Activated effector memory CD4-positive, alpha-beta T cell treated with Interleukin-2 at 50 U/mL for 16 hours (primary cell): ENCODE data around the gene IP6K1.
"Not testable (repeated sequence)": the region's sequence is repeated elsewhere in the genome, so short reads cannot be mapped to it uniquely, and the experiment has no call there.

ENCODE experiments used
- DNase-seq: peaks from one replicate; pipeline ENCODE4 v3.0.0-alpha.2; 2020

The IP6K1 gene

DNA sequence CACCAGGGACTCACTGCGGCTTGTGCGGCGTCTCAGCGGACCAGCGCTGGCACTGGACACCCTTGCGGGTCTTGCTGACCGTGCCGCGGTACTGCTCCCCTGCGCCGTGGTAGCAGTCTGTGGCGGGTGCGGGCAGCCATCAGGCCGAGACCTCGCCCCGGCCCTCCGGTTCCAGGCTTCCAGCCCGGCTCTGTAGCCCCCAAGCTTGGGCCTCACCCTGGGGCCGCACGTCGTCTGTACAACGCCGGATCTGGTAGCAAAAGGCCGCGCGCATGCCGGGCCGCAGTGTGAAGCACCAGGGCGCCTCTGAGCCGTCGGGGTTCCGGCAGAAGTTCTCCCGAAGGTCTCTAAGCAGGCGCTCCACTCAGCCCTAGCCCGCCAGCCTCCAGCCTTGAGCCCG is 100.5 kb downstream of the IP6K1 start:
- not testable (repeated sequence) for DNase-seq

DNA sequence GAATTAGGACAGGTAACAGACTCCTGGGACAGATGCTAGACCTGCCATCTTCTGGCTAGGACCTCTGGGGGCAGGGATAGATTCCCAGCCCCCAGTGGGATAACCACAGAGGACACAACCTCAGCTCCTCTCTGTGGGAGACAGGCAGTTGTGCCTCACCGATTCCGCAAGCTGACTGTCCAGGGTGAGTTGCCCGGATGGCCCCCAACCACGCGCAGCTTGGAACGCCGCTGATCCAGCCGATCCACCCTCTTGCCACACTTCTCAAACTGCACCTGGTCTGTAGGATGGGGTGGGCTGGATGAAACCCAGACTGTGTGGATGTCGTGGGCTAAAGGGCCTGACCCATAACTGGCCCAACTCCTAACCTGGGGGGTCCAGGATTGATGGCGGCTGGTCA is 101.2 kb downstream of the IP6K1 start:
- not testable (repeated sequence) for DNase-seq

DNA sequence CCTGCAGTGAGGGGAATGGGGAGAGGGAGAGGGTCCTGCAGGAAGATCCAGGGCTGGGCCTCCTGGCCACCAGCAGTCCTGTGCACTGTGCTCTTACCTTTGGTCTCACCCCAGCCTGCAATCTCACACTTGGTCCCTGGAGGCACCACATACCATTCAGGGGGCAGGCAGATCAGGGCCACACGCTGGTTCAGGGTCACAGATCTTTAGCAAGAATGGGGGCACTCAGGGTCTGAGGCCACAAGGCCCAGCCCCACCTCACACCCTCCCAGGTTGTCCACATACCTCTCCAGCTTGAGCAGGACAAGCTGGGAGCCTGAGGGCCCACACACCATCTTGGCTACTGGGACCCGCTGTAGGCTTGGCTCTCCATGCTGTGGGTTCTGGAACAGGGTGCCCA is 101.9 kb downstream of the IP6K1 start:
- not testable (repeated sequence) for DNase-seq

DNA sequence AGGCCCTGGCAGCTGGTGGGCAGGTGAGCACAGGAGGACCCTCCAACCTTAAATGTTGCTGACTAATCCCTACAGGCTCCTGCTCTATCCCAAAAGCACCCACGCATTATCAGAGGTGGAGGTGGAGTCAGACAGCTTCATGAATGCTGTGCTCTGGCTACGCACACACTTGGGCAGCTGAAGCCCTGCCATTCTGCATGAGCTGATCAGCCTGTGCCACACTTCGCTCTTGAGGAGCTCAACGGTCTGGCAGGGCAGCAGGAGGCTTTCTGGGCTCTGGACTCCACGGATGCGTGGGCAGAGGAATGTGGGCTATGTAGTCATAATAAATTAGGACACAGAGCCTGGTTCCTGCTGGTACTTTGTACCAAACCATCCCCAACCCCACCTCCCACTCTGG is 103.2 kb downstream of the IP6K1 start:
- DNase-seq = no peak

DNA sequence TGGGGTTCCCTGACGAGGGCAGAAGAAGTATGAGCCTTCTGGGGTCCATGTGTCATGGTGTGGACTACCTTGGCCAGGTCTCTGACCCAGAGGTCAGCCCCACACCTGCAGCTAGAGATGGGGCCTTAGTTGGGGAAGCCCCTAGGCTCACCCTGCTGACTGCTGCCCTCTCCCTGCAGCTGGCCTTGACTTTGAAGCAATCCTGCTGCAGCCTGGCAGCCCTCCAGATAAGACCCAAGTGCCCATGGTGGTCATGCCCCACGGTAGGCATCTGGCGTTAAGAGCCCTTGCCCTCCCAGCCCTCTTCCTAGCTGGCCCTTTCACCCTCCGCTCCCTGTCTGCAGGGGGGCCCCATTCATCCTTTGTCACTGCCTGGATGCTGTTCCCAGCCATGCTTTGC is 104.8 kb downstream of the IP6K1 start:
- no peak for DNase-seq

DNA sequence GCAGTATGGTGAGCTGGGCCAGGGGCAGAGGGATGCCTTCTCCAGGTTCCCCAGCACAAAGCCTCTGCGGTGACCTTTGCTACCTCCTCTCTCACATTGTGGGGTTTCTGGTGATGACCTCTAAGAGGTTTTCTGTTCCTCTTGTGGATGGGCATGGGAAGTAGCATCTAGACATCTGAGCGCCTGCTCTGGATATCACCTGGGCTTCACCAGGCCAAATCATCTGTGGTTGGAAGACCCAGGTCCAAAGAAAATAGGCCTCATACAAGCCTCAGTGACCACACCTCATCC is 105.2 kb downstream of the IP6K1 start:
- no peak for DNase-seq

DNA sequence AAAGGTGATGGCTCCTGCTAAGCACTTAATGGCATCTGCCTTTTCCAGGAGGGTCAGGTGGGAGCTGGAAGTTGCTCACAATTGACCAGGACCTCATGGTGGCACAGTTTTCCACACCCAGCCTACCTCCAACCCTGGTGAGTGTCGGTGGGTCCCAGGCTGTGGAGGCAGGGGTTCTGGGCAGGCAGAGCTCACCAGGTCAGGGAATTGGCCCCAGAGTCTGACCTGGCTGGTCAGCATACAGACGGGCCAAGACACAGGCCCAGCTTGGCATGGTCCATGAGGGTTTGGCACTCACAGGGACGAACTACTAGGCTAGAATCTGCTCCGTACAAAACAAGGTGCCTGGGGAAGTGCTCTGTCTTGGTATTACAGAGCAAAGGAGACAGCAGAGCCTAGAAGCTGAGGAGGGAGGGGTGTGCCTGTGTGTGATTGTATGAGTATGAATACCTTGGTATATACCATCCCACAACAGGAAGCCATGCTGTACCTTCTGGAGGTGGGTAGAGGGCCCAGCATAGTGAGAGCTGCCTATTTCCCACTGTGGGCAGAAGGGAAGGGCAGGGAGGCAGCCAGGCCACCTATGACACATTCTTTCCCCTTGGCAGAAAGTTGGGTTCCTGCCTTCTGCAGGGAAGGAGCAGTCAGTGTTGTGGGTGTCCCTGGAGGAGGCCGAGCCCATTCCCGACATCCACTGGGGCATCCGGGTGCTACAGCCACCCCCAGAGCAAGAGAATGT is 105.7 kb downstream of the IP6K1 start:
- no peak for DNase-seq

DNA sequence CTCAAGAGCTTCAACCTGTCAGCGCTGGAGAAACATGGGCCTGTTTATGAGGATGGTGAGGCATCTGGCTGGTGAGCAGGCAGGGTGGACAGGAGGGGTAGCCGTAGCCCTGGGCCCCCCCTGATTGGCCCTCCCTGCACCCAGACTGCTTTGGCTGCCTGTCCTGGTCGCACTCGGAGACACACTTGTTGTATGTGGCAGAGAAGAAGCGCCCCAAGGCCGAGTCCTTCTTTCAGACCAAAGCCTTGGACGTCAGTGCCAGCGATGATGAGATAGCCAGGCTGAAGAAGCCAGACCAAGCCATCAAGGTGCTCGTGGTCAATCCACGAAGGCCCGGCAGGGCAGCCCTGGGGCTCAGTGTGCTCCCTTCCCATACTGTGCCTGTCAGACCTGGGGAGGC is 110.4 kb downstream of the IP6K1 start:
- DNase-seq = no peak

DNA sequence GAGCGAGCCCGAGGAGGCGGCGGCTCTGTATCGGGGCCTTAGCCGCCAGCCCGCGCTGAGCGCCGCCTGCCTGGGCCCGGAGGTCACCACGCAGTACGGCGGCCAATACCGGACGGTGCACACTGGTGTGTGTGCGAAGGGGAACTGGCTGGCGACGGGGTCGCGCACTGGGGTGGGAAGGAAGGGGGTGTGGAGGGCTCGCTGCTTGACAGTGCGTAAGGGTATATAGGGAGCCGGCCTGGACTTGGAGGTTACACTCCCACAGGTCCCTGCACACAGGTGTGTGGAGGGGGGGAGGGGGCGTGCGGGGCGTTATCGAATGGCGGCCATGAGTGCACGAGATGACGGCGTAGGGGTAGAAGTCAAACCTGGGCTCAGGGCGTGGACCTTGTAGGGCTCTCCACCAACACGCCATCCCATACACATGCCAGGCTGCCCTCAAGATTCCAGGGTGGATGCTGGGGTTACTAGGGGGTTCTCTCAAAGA is 111.8 kb downstream of the IP6K1 start:
- no peak for DNase-seq
